ENCODE data around the gene PEX16. TPM values are rescaled to one million over a fixed set of nuclear protein-coding genes. Genes with fewer than 3 reads are reported as not detected.
A peak's percentile ranks its signal among the peaks of the same experiment; 100 is the strongest.

PEX16 gene
- total RNA-seq, 1 donor from 2014 or later = 20.7 TPM

- Mint-ChIP-seq H3K27ac (no peak overlapping the region), H3K36me3 (peaks cover 19% of the 10 kb centered on the region), H3K27me3 (ENCODE audit: low read depth) (no peaks in the 10 kb centered on the region), H3K4me1 (peaks cover 4% of the 10 kb centered on the region), H3K9me3 (no peaks in the 10 kb centered on the region), H3K4me3 (no peak overlapping the region)
- no peak for TF ChIP-seq CTCF (IDR thresholded peaks at IDR 0.05; ENCODE audit: unreplicated experiment)
- DNase-seq (ENCODE audit: low spot score in 2 of 2, unreplicated experiment in 2 of 2) = no peak
Observed at GRCh38 chr11:45860764-45861510, 56.7 kb downstream of the PEX16 start.

GRCh38 chr11:45860348-45860747, 57.3 kb downstream of the PEX16 start:
- no peaks in the 10 kb centered on the region for H3K9me3 Mint-ChIP-seq
- no peak overlapping the region for H3K4me3 Mint-ChIP-seq
- H3K27ac Mint-ChIP-seq = peak overlapping the region; percentile 73
- peaks cover 13% of the 10 kb centered on the region for H3K36me3 Mint-ChIP-seq
- peaks cover 4% of the 10 kb centered on the region for H3K4me1 Mint-ChIP-seq
- no peak for DNase-seq (ENCODE audit: low spot score in 2 of 2, unreplicated experiment in 2 of 2)
- no peaks in the 10 kb centered on the region for H3K27me3 Mint-ChIP-seq (ENCODE audit: low read depth)
- TF ChIP-seq CTCF (IDR thresholded peaks at IDR 0.05; ENCODE audit: unreplicated experiment) = no peak

Other genes starting within 250 kb of the PEX16 start
- gene SLC35C1, start 112.7 kb downstream of the PEX16 start, total RNA-seq = 13.2 to 14.6 TPM (median 14.5 TPM) in 3 replicates
- 33.8 to 35.9 TPM (median 34.3 TPM) in 3 replicates for gene CRY2, start 70.4 kb downstream of the PEX16 start, total RNA-seq
- gene MAPK8IP1, start 32.2 kb downstream of the PEX16 start, total RNA-seq = 11.5 to 13.8 TPM (median 12.7 TPM) in 3 replicates
- gene FREY1, start 10.6 kb downstream of the PEX16 start, total RNA-seq = 2.3 to 3.9 TPM (median 3.4 TPM) in 3 replicates
- 5.0 to 6.0 TPM (median 5.2 TPM) in 3 replicates for gene LARGE2, start 4.8 kb upstream of the PEX16 start, total RNA-seq
- 102 to 110 TPM (median 106 TPM) in 3 replicates for gene PHF21A, start 203.6 kb upstream of the PEX16 start, total RNA-seq